HepG2 (cell line): ENCODE measurements around the gene DLG5.

ENCODE experiments used
- GATAD2A ChIP-seq: IDR thresholded peaks from 2 replicates; pipeline ENCODE4 v1.6.1; 2016
- MAFK ChIP-seq, 2 experiments: IDR thresholded peaks in 1 of 2; conservative IDR thresholded peaks in 1 of 2; 2 replicates each; pipeline ENCODE4 v1.6.1; 2011; ENCODE audit warnings: improper control_type of control experiment in 2 of 2, low read length in 2 of 2
- NFIB ChIP-seq: sonication (generic); formaldehyde crosslinking; IDR thresholded peaks from 2 replicates; pipeline ENCODE4 v1.9.0; 2021; ENCODE audit warnings: missing genetic modification reagents, mild to moderate bottlenecking, borderline replicate concordance
- RNF2 ChIP-seq: fragments of 450-650 bp; conservative IDR thresholded peaks from 2 replicates; pipeline ENCODE4 v1.6.1; 2016; ENCODE audit warnings: low read depth
- SNAPC2 ChIP-seq: sonication (generic); formaldehyde crosslinking; IDR thresholded peaks from 2 replicates; pipeline ENCODE4 v1.8.1; 2022; ENCODE audit warnings: mild to moderate bottlenecking, missing genetic modification reagents
- ZNF274 ChIP-seq: sonication (generic); formaldehyde crosslinking; IDR thresholded peaks from 2 replicates; pipeline ENCODE4 v1.5.1; 2020; ENCODE audit warnings: mild to moderate bottlenecking, missing genetic modification reagents
- ZNF33A ChIP-seq: sonication (generic); formaldehyde crosslinking; IDR thresholded peaks from 2 replicates; pipeline ENCODE4 v1.5.1; 2020; ENCODE audit warnings: missing genetic modification reagents, mild to moderate bottlenecking, moderate library complexity, borderline replicate concordance
- ZNF781 ChIP-seq: sonication (generic); formaldehyde crosslinking; IDR thresholded peaks from 2 replicates; pipeline ENCODE4 v1.5.1; 2020; ENCODE audit warnings: borderline replicate concordance, mild to moderate bottlenecking, missing genetic modification reagents; ENCODE audit errors: not compliant biosample characterization
- TF ChIP-seq, protein P1 (sequence below): sonication (generic); formaldehyde crosslinking; IDR thresholded peaks from 2 replicates; pipeline ENCODE4 v1.5.0; 2020; ENCODE audit warnings: mild to moderate bottlenecking, missing genetic modification reagents, moderate library complexity

- TF ChIP-seq GATAD2A (no peak), SNAPC2 (CRISPR knock-in tag) (no peak), RNF2 (no peak), ZNF274 (CRISPR knock-in tag) (no peak), ZNF33A (CRISPR knock-in tag) (no peak), MAFK (conservative IDR thresholded peaks at IDR 0.05 in 1 of 2, IDR thresholded peaks at IDR 0.05 in 1 of 2; ENCODE audit: low read length in 2 of 2) (no peak), ZNF781 (CRISPR knock-in tag) (no peak), NFIB (no peak)
- TF ChIP-seq, protein P1, sequence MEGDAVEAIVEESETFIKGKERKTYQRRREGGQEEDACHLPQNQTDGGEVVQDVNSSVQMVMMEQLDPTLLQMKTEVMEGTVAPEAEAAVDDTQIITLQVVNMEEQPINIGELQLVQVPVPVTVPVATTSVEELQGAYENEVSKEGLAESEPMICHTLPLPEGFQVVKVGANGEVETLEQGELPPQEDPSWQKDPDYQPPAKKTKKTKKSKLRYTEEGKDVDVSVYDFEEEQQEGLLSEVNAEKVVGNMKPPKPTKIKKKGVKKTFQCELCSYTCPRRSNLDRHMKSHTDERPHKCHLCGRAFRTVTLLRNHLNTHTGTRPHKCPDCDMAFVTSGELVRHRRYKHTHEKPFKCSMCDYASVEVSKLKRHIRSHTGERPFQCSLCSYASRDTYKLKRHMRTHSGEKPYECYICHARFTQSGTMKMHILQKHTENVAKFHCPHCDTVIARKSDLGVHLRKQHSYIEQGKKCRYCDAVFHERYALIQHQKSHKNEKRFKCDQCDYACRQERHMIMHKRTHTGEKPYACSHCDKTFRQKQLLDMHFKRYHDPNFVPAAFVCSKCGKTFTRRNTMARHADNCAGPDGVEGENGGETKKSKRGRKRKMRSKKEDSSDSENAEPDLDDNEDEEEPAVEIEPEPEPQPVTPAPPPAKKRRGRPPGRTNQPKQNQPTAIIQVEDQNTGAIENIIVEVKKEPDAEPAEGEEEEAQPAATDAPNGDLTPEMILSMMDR, result no peak
Observed at GRCh38 chr10:77946084-77946483, 19.5 kb upstream of the DLG5 start.
